H1 (cell line): ENCODE measurements around the gene RAB3B.

Source experiments
- CHD2 ChIP-seq: IDR thresholded peaks from 2 replicates; pipeline ENCODE4 v1.6.1; 2012; ENCODE audit warnings: low read length, improper control_type of control experiment
- EZH2 ChIP-seq: fragments of 200-600 bp; sonication (generic); IDR thresholded peaks from 2 replicates; pipeline ENCODE4 v1.7.1; 2012; ENCODE audit warnings: low read depth, mild to moderate bottlenecking, moderate library complexity, low read length, inconsistent platforms; ENCODE audit not compliant: severe bottlenecking
- POLR2A ChIP-seq, 2 experiments: IDR thresholded peaks; 1 replicate in 1 of 2; 2 replicates in 1 of 2; pipeline ENCODE4 v1.6.1; 2011; ENCODE audit warnings: low read depth in 2 of 2, low read length in 2 of 2, mild to moderate bottlenecking in 2 of 2; ENCODE audit errors: control extremely low read depth in 1 of 2
- SIN3A ChIP-seq, 2 experiments: IDR thresholded peaks in 1 of 2; conservative IDR thresholded peaks in 1 of 2; 2 replicates each; pipeline ENCODE4 v1.6.1; 2011 to 2012; ENCODE audit warnings: low read length in 2 of 2, improper control_type of control experiment in 1 of 2, low read depth in 1 of 2, mild to moderate bottlenecking in 1 of 2
- ZNF274 ChIP-seq: IDR thresholded peaks from 2 replicates; pipeline ENCODE4 v1.7.0; 2012; ENCODE audit warnings: low read length, borderline replicate concordance; ENCODE audit errors: extremely low read depth
- TF ChIP-seq, protein P1 (sequence below), 3 experiments: IDR thresholded peaks; 1 replicate in 2 of 3; 2 replicates in 1 of 3; pipeline versions ENCODE4 v1.5.1 to v1.6.1; 2011; ENCODE audit warnings: low read length in 3 of 3, mild to moderate bottlenecking in 3 of 3, inconsistent platforms in 2 of 3, low read depth in 1 of 3, moderate library complexity in 1 of 3; ENCODE audit not compliant: insufficient read depth in 1 of 3; ENCODE audit errors: control extremely low read depth in 1 of 3

DNA sequence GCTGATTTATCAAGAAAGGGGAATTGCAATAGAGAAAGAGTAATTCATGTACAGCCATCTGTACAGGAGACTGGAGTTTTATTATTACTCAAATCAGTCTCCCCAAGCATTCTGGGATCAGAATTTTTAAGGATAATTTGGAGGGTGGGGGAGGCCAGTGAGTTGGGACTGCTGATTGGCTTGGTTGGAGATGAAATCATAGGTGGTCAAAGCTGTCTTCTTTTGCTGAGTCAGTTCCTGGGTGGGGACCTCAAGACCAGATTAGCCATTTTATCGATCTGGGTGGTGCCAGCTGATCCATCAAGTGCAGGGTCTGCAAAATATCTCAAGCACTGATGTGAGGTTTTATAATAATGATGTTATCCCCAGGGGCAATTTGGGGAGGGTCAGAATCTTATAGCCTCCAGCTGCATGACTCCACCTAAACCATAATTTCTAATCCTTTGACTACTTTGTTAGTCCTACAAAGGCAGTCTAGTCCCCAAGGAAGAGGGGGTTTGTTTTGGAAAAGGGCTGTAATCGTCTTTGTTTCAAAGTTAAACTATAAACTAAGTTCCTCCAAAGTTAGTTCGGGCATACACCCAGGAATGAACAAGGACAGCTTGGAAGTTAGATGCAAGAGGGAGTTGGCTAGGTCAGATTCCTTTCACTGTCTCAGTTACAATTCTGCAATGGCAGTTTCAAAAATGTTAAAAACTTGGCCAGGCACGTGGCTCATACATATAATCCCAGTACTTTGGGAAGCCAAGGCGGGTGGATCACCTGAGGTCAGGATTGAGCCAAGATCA, 16.9 kb upstream of the RAB3B start:
- TF ChIP-seq, protein P1, sequence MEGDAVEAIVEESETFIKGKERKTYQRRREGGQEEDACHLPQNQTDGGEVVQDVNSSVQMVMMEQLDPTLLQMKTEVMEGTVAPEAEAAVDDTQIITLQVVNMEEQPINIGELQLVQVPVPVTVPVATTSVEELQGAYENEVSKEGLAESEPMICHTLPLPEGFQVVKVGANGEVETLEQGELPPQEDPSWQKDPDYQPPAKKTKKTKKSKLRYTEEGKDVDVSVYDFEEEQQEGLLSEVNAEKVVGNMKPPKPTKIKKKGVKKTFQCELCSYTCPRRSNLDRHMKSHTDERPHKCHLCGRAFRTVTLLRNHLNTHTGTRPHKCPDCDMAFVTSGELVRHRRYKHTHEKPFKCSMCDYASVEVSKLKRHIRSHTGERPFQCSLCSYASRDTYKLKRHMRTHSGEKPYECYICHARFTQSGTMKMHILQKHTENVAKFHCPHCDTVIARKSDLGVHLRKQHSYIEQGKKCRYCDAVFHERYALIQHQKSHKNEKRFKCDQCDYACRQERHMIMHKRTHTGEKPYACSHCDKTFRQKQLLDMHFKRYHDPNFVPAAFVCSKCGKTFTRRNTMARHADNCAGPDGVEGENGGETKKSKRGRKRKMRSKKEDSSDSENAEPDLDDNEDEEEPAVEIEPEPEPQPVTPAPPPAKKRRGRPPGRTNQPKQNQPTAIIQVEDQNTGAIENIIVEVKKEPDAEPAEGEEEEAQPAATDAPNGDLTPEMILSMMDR (IDR thresholded peaks at IDR 0.05; ENCODE audit: control extremely low read depth in 1 of 3, insufficient read depth in 1 of 3, low read depth in 1 of 3, low read length in 3 of 3), result no peak
- no peak for TF ChIP-seq SIN3A (conservative IDR thresholded peaks at IDR 0.05 in 1 of 2, IDR thresholded peaks at IDR 0.05 in 1 of 2; ENCODE audit: low read depth in 1 of 2, low read length in 2 of 2)
- no peak for TF ChIP-seq CHD2
- no peak for TF ChIP-seq POLR2A (IDR thresholded peaks at IDR 0.05; ENCODE audit: control extremely low read depth in 1 of 2, low read depth in 2 of 2, low read length in 2 of 2)
- TF ChIP-seq EZH2, result no peak
- no peak for TF ChIP-seq ZNF274
